Osteocyte (in vitro differentiated cells): Measurements from ENCODE around the gene KCNS1. TPM values are rescaled to one million over a fixed set of nuclear protein-coding genes. Genes with fewer than 3 reads are reported as not detected.
A peak's percentile ranks its signal among the peaks of the same experiment; 100 is the strongest.
"Not testable (repeated sequence)": the region's sequence is repeated elsewhere in the genome, so short reads cannot be mapped to it uniquely, and the experiment has no call there.

Experiments used
- DNase-seq: peaks from one replicate; pipeline ENCODE4 v3.0.0; 2021; ENCODE audit warnings: mixed read lengths; ENCODE audit not compliant: unreplicated experiment; ENCODE audit errors: extremely low spot score
- H3K27ac Mint-ChIP-seq: one replicate; pipeline ENCODE4 v1.8.0; 2021; ENCODE audit warnings: mild to moderate bottlenecking, mixed read lengths; ENCODE audit not compliant: unreplicated experiment
- H3K27me3 Mint-ChIP-seq: one replicate; pipeline ENCODE4 v1.8.0; 2021; ENCODE audit warnings: mixed read lengths; ENCODE audit not compliant: unreplicated experiment
- H3K36me3 Mint-ChIP-seq: one replicate; pipeline ENCODE4 v1.8.0; 2021; ENCODE audit warnings: mixed read lengths; ENCODE audit not compliant: unreplicated experiment
- H3K4me1 Mint-ChIP-seq: one replicate; pipeline ENCODE4 v1.8.0; 2021; ENCODE audit warnings: mixed read lengths; ENCODE audit not compliant: unreplicated experiment
- H3K4me3 Mint-ChIP-seq: one replicate; pipeline ENCODE4 v1.8.0; 2021; ENCODE audit warnings: mild to moderate bottlenecking, moderate library complexity, mixed read lengths; ENCODE audit not compliant: unreplicated experiment
- H3K9me3 Mint-ChIP-seq: one replicate; pipeline ENCODE4 v1.8.0; 2021; ENCODE audit warnings: mixed read lengths; ENCODE audit not compliant: unreplicated experiment
- CTCF ChIP-seq: fragments of 200-600 bp; sonication (generic); IDR thresholded peaks from 2 replicates; pipeline ENCODE4 v1.5.0; 2021; ENCODE audit warnings: antibody characterized with exemption, mild to moderate bottlenecking, moderate library complexity
- total RNA-seq: library from RNA; stranded (reverse); gene quantifications from 2 replicates; pipeline ENCODE4 v1.2.1, GENCODE V29; 2021

Gene KCNS1
- total RNA-seq, 1 donor from 2014 or later: 0.30 TPM

GRCh38 chr20:45064812-45065211 lies 36.1 kb downstream of the KCNS1 start:
- H3K4me3 Mint-ChIP-seq: no peak overlapping the region
- no peaks in the 10 kb centered on the region for H3K9me3 Mint-ChIP-seq
- no peak for DNase-seq
- peaks cover 10% of the 10 kb centered on the region for H3K36me3 Mint-ChIP-seq
- peak overlapping the region; percentile 13 for H3K27ac Mint-ChIP-seq
- TF ChIP-seq CTCF: no peak
- H3K4me1 Mint-ChIP-seq: peaks cover 44% of the 10 kb centered on the region
- no peaks in the 10 kb centered on the region for H3K27me3 Mint-ChIP-seq

- not testable (repeated sequence) for H3K9me3 Mint-ChIP-seq, H3K27me3 Mint-ChIP-seq, H3K4me3 Mint-ChIP-seq, DNase-seq, H3K27ac Mint-ChIP-seq, H3K36me3 Mint-ChIP-seq
- peaks cover 54% of the 10 kb centered on the region for H3K4me1 Mint-ChIP-seq
These were observed 37.8 kb downstream of the KCNS1 start for GRCh38 chr20:45063107-45063506.

- TF ChIP-seq CTCF: no peak
- H3K9me3 Mint-ChIP-seq: no peaks in the 10 kb centered on the region
- peaks cover 8% of the 10 kb centered on the region for H3K36me3 Mint-ChIP-seq
- H3K4me1 Mint-ChIP-seq: peaks cover 56% of the 10 kb centered on the region
- H3K27ac Mint-ChIP-seq: peak overlapping the region; percentile 54
- no peaks in the 10 kb centered on the region for H3K27me3 Mint-ChIP-seq
- DNase-seq: no peak
- no peak overlapping the region for H3K4me3 Mint-ChIP-seq
These were observed 39.7 kb downstream of the KCNS1 start for GRCh38 chr20:45061244-45061643.

GRCh38 chr20:45060294-45060693 lies 40.6 kb downstream of the KCNS1 start:
- no peak for DNase-seq
- Mint-ChIP-seq H3K36me3 (peaks cover 12% of the 10 kb centered on the region), H3K9me3 (no peaks in the 10 kb centered on the region), H3K27ac (peak overlapping the region; percentile 59), H3K4me1 (peaks cover 60% of the 10 kb centered on the region), H3K4me3 (no peak overlapping the region), H3K27me3 (no peaks in the 10 kb centered on the region)
- TF ChIP-seq CTCF: no peak

- H3K36me3 Mint-ChIP-seq: peaks cover 13% of the 10 kb centered on the region
- no peak overlapping the region for H3K4me3 Mint-ChIP-seq
- peaks cover 57% of the 10 kb centered on the region for H3K4me1 Mint-ChIP-seq
- no peaks in the 10 kb centered on the region for H3K9me3 Mint-ChIP-seq
- no peak for DNase-seq
- TF ChIP-seq CTCF: no peak
- no peaks in the 10 kb centered on the region for H3K27me3 Mint-ChIP-seq
- H3K27ac Mint-ChIP-seq: no peak overlapping the region
These were observed 41.8 kb downstream of the KCNS1 start for GRCh38 chr20:45059022-45059728.
